Ishikawa (cell line): Measurements from ENCODE around the gene EFEMP1.

Source experiments
- CEBPB ChIP-seq: IDR thresholded peaks from 2 replicates; pipeline ENCODE4 v1.6.1; 2012
- CREB1 ChIP-seq: IDR thresholded peaks from 2 replicates; pipeline ENCODE4 v1.6.1; 2012; ENCODE audit warnings: low read depth
- EP300 ChIP-seq: IDR thresholded peaks from 2 replicates; pipeline ENCODE4 v1.6.1; 2012; ENCODE audit warnings: borderline replicate concordance
- FOXM1 ChIP-seq: IDR thresholded peaks from 2 replicates; pipeline ENCODE4 v1.6.1; 2012; ENCODE audit warnings: low read depth, borderline replicate concordance
- MAX ChIP-seq: IDR thresholded peaks from 2 replicates; pipeline ENCODE4 v1.6.1; 2012
- RAD21 ChIP-seq: IDR thresholded peaks from 2 replicates; pipeline ENCODE4 v1.6.1; 2012; ENCODE audit warnings: low read depth
- REST ChIP-seq: IDR thresholded peaks from 2 replicates; pipeline ENCODE4 v1.6.1; 2012; ENCODE audit warnings: low read depth, mild to moderate bottlenecking
- TAF1 ChIP-seq: IDR thresholded peaks from 2 replicates; pipeline ENCODE4 v1.6.1; 2012; ENCODE audit warnings: low read depth, mild to moderate bottlenecking
- TCF12 ChIP-seq: IDR thresholded peaks from 2 replicates; pipeline ENCODE4 v1.6.1; 2012; ENCODE audit warnings: low read depth
- YY1 ChIP-seq: IDR thresholded peaks from 2 replicates; pipeline ENCODE4 v1.6.1; 2012; ENCODE audit warnings: low read depth
- ZBTB7A ChIP-seq: IDR thresholded peaks from 2 replicates; pipeline ENCODE4 v1.6.1; 2012; ENCODE audit warnings: low read depth

DNA sequence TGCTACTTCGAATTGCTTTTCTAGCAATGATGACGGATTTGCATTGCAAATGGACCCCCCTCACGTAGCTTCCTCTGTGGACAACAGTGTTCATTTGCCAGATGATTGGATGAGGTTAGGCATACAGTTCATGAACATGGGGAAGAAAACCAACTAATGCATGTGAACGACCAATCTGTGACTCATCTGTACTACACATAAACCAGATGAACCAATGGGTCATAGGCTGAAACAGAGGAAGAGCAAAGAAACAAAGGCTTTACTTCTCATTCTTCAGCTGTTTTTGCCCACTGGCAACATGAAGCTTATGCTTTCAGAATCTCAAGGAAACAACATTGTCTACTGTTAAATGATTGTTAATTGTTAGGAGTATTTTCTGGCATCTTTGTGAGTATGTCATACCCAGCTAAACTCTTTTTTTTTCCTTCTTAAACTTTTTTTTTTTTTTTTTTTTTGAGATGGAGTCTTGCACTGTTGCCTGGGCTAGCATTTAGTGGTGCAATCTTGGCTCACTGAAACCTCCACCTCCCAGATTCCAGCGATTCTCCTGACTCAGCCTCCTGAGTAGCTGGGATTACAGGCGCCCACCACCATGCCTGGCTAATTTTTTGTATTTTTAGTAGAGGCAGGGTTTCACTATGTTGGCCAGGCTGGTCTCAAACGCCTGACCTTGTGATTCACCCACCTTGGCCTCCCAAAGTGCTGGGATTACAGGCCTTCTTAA, 35.5 kb downstream of the EFEMP1 start:
- TF ChIP-seq TAF1, result no peak
- no peak for TF ChIP-seq FOXM1
- no peak for TF ChIP-seq EP300
- no peak for TF ChIP-seq TCF12
- TF ChIP-seq REST, result no peak
- no peak for TF ChIP-seq YY1
- no peak for TF ChIP-seq ZBTB7A
- no peak for TF ChIP-seq CEBPB
- TF ChIP-seq RAD21, result no peak
- no peak for TF ChIP-seq MAX
- TF ChIP-seq CREB1, result no peak
